Stimulated activated CD4-positive, alpha-beta T cell treated with anti-CD3 and anti-CD28 coated beads, Interleukin-1b, Interleukin-23, amount 100 ng/mL, for 1 hour (primary cell): ENCODE results near the gene ITLN2.
"Not testable (repeated sequence)": the region's sequence is repeated elsewhere in the genome, so short reads cannot be mapped to it uniquely, and the experiment has no call there.

Experiments used
- DNase-seq, 2 donors: peaks; one replicate each; pipeline ENCODE4 v3.0.0-alpha.2; 2020; ENCODE audit warnings: low read depth in 2 of 2

ITLN2 gene

DNA sequence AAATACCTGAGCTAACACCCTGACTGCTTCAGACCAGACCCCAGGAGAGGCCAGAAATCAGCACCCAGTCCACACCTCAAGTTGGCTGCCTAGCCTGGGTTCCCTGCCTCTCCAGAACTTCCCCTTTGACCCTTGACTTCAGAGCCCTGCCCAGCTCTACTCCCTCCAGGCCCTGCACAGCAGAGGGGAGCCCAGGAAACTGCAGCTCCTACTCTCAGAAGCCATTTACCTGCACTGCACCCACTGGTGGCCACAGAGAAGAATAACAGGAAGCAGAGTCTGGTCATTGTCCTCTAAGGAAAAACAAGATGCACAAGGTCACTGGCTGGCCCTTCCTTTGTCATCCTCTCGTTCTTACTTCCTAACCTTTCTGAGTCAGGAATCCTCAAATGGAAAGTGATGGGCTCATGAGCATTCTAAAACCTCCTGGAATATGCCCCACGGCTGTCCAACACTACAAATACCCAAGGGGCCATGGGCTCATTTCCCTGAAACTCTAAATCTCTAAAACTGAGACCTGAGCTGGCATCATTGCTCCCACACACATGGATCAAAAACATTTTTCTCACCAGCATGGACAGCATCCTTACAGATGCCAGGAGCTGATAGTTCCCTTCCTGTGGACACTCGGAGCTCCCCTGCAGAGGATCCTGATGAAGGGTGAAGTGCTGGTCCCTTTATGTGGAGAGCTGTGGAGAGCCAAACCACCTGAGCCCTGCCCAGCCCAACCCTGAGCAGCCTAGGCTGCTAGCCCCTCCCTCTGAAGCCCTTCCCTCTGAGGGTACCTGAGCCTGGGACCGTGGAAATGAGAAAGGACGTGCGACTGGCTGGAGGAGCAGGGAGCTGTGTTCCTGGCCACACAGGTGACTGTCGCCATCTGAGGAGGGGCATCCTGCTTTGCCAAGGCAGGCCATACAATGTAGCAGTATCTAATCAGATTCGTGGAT, at the start of gene ITLN2:
Gene ITLN2, minus strand, starts transcription at position 652 of the 947 bp plus-strand sequence. Its CDS starts 68 bp downstream, at position 584.
- DNase-seq, result no peak

DNA sequence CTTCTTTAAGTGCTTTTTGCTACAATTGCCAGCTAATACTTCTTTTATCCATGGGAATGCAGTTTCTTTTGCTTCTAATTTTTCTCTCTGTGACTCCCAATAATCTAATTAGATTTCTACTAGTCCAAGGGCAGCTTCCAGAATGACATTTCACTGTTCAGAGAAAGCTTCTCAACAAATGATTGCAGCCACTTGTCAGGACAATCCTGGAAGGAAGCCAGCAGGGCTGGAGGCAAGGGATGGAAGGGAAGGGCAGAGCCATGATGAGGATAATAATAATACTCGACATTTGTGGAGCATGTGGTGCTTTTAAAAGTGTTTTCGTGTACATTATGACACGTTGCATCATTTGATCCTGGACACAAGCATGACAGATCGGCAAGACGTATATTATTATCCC, 46.9 kb upstream of the ITLN2 start:
- DNase-seq, result no peak

DNA sequence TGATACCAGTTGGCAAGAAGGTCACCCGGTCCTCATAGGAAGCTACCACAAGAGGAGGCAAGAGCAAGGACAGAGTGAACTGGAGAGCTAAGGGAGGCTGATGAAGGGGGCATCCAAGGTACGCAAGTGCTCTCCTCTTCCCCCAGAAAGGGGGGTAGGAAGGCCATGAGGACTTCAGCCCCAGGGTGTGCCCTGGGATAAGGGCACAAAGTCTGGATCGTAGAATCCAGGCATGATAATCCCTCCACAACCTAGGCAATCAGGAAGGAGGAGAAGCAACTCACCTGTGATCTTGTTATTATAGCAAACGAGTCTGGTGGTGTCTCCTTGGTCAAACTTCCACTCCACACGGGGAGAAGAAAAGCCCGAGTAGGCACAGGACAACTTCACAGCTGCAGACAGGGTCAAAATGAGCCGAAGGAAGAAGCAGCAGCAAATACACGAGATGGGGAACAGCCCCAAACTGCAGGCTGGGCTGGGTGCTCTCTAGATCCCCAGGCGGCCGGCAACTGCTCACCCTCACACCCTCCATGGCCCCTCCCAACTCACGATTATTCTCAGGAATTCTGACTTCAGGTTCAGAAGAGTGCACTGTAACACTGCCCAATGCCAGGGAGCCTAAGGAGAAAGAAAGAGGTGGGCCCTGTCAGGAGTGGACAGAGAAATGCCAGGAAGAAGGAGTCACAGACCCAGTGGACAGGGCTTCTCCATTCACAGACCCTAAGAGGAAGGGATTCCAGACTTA, 46.3 kb upstream of the ITLN2 start:
- no peak for DNase-seq

DNA sequence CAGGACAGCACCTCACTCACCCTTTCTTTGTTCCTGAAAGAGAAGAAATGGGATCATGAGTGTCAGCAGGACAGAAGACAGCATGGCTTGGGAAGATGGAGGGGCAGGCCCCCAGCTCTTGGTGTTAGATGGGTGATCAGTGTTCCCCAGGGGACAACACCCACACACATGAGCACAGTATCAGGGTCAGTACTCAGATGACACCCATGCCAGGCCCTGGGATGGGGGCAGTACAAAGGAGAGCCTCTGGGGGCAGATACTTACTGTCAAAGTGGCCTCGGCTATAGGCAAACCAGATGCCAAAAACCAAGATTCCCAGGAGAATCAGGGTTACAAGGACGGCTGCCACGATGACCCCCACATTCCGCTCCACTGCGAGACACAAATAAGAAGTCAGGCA, 44.8 kb upstream of the ITLN2 start:
- DNase-seq, result no peak

DNA sequence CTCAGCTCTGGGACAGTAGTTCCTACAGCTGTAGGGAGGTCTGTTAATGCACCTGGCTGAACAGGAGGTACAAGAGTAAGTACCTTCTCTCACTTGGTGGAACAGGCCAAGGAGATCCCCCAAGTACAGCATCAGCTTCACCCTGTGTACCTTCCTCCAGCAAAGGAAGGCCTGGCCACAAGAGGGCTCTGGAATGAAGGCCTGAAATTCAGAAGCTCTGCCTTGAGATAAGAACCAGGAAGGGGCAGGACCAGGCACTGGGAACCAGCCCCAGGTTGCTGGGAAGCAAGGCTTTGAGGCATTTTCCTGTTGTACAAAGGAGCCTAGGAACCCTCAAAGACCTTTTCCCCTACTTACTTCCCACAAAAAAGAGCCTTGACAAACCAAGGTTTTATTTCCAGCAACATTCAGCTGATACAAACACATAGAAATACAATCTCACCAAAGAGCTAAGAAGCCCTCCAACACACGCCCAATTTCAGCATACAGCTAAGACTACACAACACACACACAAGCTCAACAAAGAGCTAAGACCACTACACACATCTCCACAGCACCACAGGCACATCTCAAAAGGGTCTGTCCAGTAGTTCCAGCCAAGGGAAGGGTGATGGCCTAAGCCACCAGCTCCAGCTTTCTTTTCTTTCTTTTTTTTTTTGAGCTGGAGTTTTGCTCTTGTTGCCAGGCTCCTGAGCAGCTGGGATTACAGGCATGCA, 42.9 kb upstream of the ITLN2 start:
- DNase-seq, result peak in 1 of 2 donors; percentile 11

DNA sequence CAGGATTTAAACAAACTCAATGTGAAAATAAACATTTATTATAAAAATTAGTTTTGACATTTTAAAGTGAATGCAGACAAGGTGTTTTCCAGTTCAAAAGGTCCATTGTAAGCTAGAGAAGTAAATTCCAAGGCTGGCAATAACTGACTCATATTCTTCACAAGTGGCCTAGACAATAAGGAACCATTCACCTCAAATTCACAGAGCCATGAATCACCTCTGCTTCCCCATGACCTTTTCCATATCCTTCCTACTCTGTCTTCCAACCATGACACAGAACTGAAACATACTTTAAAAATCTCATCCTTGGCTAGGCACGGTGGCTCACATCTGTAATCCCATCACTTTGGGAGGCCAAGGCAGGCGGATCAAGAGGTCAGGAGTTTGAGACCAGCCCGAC, 41.6 kb upstream of the ITLN2 start:
- DNase-seq, result no peak

DNA sequence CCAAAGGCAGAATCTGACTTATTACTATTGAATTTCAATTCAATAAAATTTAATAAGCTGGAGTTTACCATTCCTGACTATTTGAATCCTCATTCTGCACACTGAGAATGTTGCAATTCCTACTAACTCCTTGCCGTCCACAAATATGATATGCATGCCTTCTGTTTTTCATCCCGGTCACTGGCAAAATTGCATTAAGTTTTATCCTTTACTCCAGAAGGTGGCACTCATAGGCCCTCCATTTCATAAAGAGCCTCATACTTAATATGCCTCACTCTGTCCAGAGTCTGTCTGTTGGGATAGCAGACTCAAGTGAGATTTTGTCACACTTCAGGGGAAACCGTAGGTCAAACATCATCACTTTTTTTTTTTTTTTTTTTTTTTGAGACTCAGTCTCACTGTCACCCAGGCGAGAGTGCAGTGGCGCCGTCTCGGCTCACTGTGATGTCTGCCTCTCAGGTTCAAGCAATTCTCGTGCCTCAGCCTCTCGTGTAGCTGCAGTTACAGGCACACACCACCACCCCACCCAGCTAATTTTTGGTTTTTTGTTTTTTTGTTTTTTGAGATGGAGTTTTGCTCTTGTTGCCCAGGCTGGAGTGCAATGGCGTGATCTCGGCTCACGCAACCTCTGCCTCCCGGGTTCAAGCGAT, 39.1 kb upstream of the ITLN2 start:
- no peak for DNase-seq

DNA sequence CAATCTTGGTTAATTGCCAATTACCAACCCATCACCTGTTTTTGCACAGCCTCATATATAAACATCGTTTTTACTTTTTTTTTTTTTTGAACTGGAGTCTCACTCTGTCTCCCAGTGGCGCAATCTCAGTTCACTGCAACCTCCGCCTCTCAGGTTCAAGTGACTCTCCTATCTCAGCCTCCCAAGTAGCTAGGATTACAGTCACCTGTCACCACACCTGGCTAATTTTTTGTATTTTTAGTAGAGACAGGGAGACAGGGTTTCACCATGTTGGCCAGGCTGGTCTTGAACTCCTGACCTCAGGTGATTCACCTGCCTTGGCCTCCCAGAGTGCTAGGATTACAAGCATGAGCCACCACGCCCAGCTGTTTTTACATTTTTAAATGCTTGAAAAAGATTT, 37.4 kb upstream of the ITLN2 start:
- DNase-seq, result not testable (repeated sequence)

DNA sequence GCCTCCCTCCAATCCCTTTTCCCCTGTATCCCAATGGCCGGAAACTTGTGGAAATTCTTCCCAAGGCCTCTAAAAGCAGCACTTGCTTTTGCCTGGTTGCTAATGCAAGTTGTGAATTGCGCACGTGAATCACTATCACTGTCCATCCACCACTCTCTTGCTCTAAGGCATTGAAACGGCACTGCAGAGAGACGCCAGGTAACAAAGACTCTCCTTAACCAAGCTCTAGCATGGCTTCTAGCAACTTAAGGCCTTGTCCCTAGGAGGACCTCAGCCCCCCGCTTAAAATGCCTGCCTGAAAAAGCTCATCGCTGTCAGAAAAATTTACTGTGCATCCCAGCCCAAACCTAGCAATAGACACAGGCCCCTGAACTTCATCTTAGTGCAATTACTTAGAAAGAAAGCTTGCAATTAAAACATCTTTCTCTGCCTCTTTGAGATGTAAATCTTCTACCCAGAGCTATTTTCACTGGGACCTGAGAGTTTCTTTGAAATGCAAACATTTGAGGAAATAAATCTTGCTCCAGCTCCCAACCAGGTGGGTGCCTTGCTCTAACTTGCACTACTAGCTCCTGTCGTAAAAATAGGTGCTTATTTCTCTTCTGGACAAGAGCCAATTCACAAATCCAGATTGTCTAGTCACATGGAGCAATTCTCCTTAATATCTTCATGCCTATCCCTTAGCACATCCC, 32.9 kb upstream of the ITLN2 start:
- DNase-seq, result no peak

DNA sequence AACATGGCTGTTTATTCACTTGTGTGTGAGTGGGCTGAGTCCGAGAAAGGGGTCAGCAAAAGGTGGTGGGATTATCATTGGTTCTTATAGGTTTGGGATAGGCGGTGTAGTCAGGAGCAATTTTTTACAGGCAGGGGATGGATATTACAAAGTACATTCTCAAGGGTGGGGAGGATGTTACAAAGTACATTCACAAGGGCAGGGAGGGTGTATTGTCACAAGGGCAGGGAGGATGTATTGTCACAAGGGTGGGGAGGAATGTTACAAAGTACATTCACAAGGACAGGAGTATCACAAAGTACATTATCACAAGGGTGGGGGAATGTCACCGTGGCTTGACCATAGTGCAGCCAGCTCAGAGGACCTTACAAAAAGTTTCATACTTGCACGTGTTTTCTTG, 31.1 kb upstream of the ITLN2 start:
- DNase-seq, result no peak

DNA sequence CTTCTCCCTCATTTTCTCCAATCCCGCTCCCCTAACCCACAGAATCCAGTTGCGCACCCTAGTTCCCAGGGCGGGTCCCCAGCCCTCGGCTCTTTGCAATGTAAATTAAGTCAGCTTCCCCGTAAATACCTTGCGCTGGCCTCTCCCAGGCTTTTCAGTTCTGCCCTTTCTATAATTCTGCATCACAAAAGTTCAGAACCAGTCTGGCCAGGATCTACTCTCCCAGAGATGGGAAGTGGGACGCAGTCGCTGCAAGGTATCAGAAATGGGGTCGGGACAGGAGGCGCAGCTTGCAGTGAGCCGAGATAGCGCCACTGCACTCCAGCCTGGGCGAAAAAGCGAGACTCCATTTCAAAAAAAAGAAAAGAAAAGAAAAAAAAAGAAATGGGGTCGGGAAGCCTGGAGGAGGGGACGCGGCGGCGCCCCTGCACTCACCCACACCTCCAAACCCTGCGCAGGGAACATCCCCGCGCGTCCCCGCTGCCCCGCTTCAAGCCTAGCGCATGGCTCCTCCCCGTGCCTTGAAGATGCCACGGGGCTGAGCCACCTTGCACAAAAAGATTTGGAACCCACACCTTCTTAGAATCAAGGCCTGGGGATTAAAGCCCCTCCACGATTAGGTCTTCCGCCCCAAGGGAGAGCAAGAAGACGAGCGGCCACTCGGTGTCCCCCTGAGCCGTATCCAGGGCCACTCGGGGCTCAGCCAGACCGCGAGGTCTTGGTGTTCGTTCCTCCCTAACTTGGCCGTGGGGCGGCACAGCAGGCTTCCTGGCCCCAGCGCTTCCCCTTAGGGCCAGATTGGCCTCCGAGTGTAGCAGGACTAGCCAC, 27.2 kb upstream of the ITLN2 start:
- no peak for DNase-seq

DNA sequence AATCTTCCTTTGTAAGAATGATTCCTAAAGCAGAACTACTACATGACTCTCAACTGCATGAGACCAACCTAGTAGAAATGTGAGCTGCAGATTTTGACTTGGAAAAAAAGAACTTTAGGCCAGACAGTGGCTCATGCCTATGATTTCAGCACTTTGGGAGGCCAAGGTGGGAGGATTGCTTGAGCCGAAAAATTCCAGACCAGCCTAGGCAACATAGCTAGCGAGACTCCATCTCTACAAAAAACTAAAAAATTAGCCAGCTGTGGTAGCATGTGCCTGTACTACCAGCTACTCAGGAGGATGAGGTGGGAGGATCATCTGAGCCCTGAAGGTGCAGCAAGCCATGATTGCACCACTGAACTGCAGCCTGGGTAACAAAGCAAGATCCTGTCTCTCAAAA, 24.7 kb upstream of the ITLN2 start:
- no peak for DNase-seq

DNA sequence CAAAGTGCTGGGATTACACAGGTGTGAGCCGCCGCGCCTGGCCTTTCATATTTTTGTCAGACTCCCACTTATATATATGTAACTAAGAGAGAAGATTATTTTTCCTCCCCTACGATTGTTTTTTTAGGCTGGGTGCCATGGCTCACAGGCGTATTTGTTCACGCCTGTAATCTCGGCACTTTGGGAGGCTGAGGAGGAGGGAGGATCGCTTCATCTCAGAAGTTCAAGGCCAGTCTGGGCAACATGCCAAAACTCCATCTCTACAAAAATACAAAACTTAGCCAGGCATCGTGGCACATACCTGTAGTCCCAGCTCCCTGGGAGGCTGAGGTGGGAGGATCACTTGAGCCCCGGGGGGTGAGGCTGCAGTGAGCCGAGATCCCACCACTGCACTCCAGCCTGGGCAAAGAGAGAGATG, 23.9 kb upstream of the ITLN2 start:
- DNase-seq, result no peak

DNA sequence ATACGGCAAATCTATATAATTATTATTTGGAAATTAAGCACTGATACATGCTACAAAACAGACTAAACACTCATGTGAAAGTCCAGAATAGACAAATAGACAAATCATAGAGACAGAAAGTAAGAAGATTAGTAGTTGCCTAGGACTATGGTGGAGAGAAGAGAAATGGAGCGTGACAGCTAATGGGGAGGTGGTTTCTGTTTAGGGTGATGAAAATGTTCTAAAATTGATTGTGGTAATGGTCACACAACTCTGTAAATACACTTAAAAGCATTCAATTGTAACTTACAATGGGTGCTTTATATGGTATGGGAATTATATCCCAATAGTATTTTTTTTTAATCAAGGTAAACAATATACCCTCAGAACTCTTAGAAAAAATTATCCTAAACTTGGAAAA, 20.4 kb upstream of the ITLN2 start:
- DNase-seq, result no peak

DNA sequence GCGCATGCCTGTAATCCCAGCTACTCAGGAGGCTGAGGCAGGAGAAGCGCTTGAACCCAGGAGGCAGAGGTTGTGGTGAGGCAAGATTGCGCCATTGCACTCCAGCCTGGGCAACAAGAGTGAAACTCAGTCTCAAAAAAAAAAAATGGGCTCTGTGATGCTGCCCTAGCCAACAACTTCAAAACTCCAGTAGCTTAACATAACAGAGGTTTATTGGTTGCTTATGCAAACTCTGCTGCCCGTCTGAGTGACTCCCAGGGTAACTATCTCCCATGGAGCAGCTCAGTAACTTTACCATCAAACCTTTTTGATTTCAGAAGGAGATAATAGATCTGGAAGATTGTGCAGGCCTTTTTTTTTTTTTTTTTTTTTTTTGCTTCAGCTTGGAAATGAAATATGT, 18.9 kb upstream of the ITLN2 start:
- DNase-seq, result no peak

DNA sequence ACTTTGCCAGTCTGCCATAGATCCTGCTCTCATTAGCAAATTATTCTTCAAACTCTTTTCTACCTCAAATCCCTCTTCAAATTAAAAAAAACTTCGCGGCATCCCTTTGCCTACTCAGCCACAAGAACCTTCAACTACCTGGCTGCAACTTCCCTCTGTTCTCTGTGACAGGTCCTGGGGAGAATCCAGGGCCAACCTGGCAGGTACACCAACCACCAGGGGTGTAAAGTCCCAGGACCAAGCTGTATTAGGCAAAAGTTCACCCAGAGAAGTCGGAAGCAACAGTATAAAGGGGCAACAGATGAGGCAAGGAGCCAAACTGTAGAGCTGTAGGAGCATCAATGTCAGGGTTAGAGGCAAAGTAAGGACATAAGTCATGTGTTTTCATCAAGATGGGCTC, 18.3 kb upstream of the ITLN2 start:
- no peak for DNase-seq

DNA sequence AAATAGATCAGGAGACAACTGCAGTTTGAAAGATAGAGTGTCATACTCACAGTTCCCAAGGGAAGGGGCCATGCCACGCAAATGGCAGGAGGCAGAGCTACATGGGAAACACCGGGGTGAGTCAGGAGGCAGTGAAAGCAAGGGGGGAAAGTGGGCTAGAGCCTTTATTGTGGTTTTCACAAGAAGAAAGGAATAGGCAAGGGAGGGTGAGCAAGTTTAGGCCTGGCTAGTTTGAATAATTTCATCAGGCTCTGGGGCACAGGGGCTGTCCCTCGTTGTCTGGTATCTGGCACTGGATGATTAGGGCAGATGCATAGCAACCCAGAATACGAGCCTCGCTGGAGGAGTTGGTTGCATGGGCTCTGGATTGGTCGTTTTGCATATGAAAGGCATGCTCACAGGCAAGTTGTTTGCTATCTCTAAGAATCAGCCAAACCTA, 17.0 kb upstream of the ITLN2 start:
- DNase-seq, result no peak

DNA sequence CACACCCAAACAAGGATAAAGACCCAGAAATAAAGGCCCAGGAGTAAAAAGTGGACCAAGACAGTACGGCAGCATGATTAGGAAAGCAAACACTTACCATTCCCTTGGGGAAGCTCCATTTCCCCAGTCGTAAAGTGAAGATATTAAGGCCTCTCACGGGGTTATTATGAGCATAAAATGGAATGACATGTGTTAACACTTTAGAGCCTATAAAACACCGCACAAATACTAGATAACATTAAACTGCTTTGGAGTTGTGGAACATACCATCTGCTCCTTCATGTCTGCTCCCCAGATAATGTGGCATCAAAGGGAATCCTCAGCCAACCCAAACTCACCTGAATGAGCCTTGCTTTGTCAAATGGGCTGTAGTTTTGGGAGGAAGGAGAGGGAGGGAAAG, 8.9 kb upstream of the ITLN2 start:
- no peak for DNase-seq

DNA sequence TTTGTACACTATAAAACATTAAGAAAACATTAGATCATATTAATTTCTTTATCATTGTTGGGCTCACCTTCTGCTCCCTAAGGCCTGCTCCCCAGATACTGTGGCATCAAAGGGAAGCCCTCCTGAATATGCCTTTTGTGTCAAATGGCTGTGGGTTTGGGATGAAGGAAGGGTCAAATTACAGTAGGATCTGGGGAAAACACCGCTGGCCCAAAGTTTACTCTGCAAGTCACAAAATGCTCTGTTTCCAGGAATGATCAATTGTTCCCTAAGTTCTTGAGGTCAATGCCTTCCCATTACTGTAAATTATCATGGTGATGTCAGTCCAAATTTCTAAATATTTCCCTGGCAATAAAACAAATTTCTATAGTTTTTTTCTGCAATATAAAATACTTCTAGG, 6.8 kb upstream of the ITLN2 start:
- DNase-seq, result no peak

DNA sequence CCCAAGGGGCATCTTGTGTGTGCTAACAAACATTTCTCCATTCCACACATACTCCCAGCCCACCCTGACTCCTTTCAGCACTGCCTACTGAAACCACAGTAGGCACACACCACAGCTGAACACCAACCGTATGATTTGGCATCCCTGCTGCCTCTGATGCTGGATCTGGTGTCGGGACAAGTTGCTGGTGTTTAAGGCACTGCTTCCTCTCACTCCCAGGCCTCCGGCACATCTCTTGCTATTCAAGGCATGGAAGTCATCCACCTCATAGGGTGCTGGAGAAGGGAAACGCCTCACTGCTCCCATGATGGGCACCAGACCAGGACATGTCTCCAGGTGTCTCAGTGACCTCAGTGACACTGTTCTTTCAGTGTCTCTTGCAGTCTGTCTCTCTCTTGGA, 2.4 kb upstream of the ITLN2 start:
- no peak for DNase-seq
